GM12878 (cell line): ENCODE measurements around the gene WNT7A. TPM values are rescaled to one million over a fixed set of nuclear protein-coding genes. Genes with fewer than 3 reads are reported as not detected.

ENCODE experiments used
- ATAC-seq: fragments of 200-7000 bp; cut with Tn5 transposase; 3 replicates; pipeline ENCODE4 v1.9.1; 2020; ENCODE audit warnings: mild to moderate bottlenecking, moderate library complexity
- BruUV-seq: library from RNA; stranded (reverse); fragments of 400-500 nt; replicated peaks from 2 replicates; lab custom pipeline; 2021; lab: Mats Ljungman, UMichigan
- CTCF ChIA-PET: fragments of 300-600 bp; sonication (Branson Sonifier 250); formaldehyde crosslinking; extraction: SDS; loops from one replicate; lab custom pipeline; 2021; ENCODE audit warnings: inconsistent platforms; lab: Yijun Ruan, JAX
- POLR2A ChIA-PET: fragments of 350-600 bp; formaldehyde crosslinking; extraction: SDS; loops from one replicate; lab custom pipeline; 2021; ENCODE audit warnings: inconsistent platforms; lab: Charles Lee
- RAD21 ChIA-PET: fragments of 300-600 bp; sonication (Branson Sonifier 250); formaldehyde crosslinking; loops from one replicate; lab custom pipeline; 2023; ENCODE audit warnings: antibody characterized with exemption; ENCODE audit not compliant: unreplicated experiment; lab: Charles Lee
- SMC1A ChIA-PET: fragments of 300-600 bp; sonication (Branson Sonifier 250); formaldehyde crosslinking; loops from one replicate; lab custom pipeline; 2023; ENCODE audit not compliant: unreplicated experiment, uncharacterized antibody; lab: Charles Lee
- DNase-seq: peaks from one replicate; pipeline ENCODE4 v3.0.0-alpha.2; 2011; ENCODE audit warnings: low read depth, low spot score
- FAIRE-seq: peaks from 3 replicates; lab custom pipeline; 2011; peaks lifted over from hg19 to GRCh38; lab: Jason Lieb, UNC
- H2AFZ ChIP-seq: 2 replicates; pipeline ENCODE4 v1.6.0; 2011; ENCODE audit warnings: low read depth, low read length, control low read depth; ENCODE audit not compliant: control insufficient read depth
- H3K27ac ChIP-seq: 2 replicates; pipeline ENCODE4 v1.5.1; 2011; ENCODE audit warnings: control low read depth; ENCODE audit not compliant: control insufficient read depth, insufficient read depth
- H3K27me3 ChIP-seq, 2 experiments: replicated peaks in 1 of 2; 2 replicates each; pipeline versions ENCODE4 v1.6.0 to v1.6.1; 2011; ENCODE audit warnings: low read length in 1 of 2; ENCODE audit not compliant: control insufficient read depth in 2 of 2, insufficient read depth in 2 of 2
- H3K36me3 ChIP-seq, 2 experiments: 2 replicates each; pipeline ENCODE4 v1.5.1; 2011; ENCODE audit warnings: low read length in 1 of 2; ENCODE audit not compliant: control insufficient read depth in 2 of 2, insufficient read depth in 2 of 2
- H3K4me1 ChIP-seq: 2 replicates; pipeline ENCODE4 v1.6.1; 2011; ENCODE audit warnings: mild to moderate bottlenecking, low read length, moderate library complexity, mixed read lengths; ENCODE audit not compliant: control insufficient read depth, insufficient read depth
- H3K4me2 ChIP-seq: 2 replicates; pipeline ENCODE4 v1.6.0; 2011; ENCODE audit warnings: control low read depth; ENCODE audit not compliant: control insufficient read depth, insufficient read depth
- H3K4me3 ChIP-seq: fragments of 200-600 bp; sonication (generic); 2 replicates; pipeline ENCODE4 v1.5.1; 2016
- H3K79me2 ChIP-seq: 2 replicates; pipeline ENCODE4 v1.6.0; 2011; ENCODE audit warnings: low read length; ENCODE audit not compliant: control insufficient read depth, insufficient read depth
- H3K9ac ChIP-seq: 2 replicates; pipeline ENCODE4 v1.8.0; 2011; ENCODE audit warnings: low read length, control low read depth, mixed read lengths; ENCODE audit not compliant: control insufficient read depth, insufficient read depth
- H3K9me3 ChIP-seq: replicated peaks from 3 replicates; pipeline ENCODE4 v1.5.1; 2011; ENCODE audit warnings: mild to moderate bottlenecking, low read length; ENCODE audit not compliant: control insufficient read depth, insufficient read depth
- H4K20me1 ChIP-seq: 2 replicates; pipeline ENCODE4 v1.6.0; 2011; ENCODE audit not compliant: control insufficient read depth, insufficient read depth
- ATF3 ChIP-seq: IDR thresholded peaks from 2 replicates; pipeline ENCODE4 v1.6.1; 2011; ENCODE audit warnings: low read depth, mild to moderate bottlenecking, low read length, moderate library complexity, borderline replicate concordance; ENCODE audit errors: extremely low read depth
- CREM ChIP-seq: IDR thresholded peaks from 2 replicates; pipeline ENCODE4 v1.6.1; 2014; ENCODE audit warnings: antibody characterized with exemption, low read depth
- EGR1 ChIP-seq, 2 experiments: IDR thresholded peaks; 1 replicate in 1 of 2; 2 replicates in 1 of 2; pipeline ENCODE4 v1.6.1; 2011 to 2012; ENCODE audit warnings: low read depth in 2 of 2, low read length in 2 of 2, borderline replicate concordance in 1 of 2, mild to moderate bottlenecking in 1 of 2, moderate library complexity in 1 of 2
- ETV6 ChIP-seq, 2 experiments: fragments of 450-650 bp in 1 of 2; IDR thresholded peaks in 1 of 2; conservative IDR thresholded peaks in 1 of 2; 2 replicates each; pipeline ENCODE4 v1.6.1; 2014; ENCODE audit warnings: antibody characterized with exemption in 1 of 2, borderline replicate concordance in 1 of 2, low read depth in 1 of 2, mild to moderate bottlenecking in 1 of 2, moderate library complexity in 1 of 2
- EZH2 ChIP-seq: IDR thresholded peaks from 2 replicates; pipeline ENCODE4 v1.6.1; 2012; ENCODE audit warnings: low read depth, mild to moderate bottlenecking, control low read depth, inconsistent platforms, low read length, borderline replicate concordance; ENCODE audit not compliant: control insufficient read depth
- HCFC1 ChIP-seq: fragments of 150-350 bp; IDR thresholded peaks from 2 replicates; pipeline ENCODE4 v1.6.1; 2014; ENCODE audit warnings: low read length
- KDM1A ChIP-seq: fragments of 200-600 bp; sonication (generic); IDR thresholded peaks from 2 replicates; pipeline ENCODE4 v1.6.1; 2016; ENCODE audit warnings: borderline replicate concordance
- NR2F1 ChIP-seq: fragments of 450-650 bp; conservative IDR thresholded peaks from 2 replicates; pipeline ENCODE4 v1.6.1; 2017; ENCODE audit warnings: mild to moderate bottlenecking
- POLR2AphosphoS5 ChIP-seq: IDR thresholded peaks from 2 replicates; pipeline ENCODE4 v1.6.1; 2011; ENCODE audit warnings: mild to moderate bottlenecking, low read length, inconsistent platforms
- SIN3A ChIP-seq: IDR thresholded peaks from 2 replicates; pipeline ENCODE4 v1.6.1; 2012; ENCODE audit warnings: low read depth, low read length, improper control_type of control experiment
- SMC3 ChIP-seq: IDR thresholded peaks from 2 replicates; pipeline ENCODE4 v1.6.1; 2011; ENCODE audit warnings: low read length, improper control_type of control experiment, borderline replicate concordance
- SUZ12 ChIP-seq: fragments of 200-600 bp; sonication (generic); IDR thresholded peaks from one replicate; pipeline ENCODE4 v1.6.1; 2018; ENCODE audit warnings: antibody characterized with exemption, mild to moderate bottlenecking; ENCODE audit not compliant: unreplicated experiment
- TARDBP ChIP-seq: IDR thresholded peaks from 2 replicates; pipeline ENCODE4 v1.6.1; 2016; ENCODE audit warnings: borderline replicate concordance
- USF2 ChIP-seq: IDR thresholded peaks from 2 replicates; pipeline ENCODE4 v1.6.1; 2011; ENCODE audit warnings: low read depth, low read length, improper control_type of control experiment, borderline replicate concordance
- ZNF207 ChIP-seq: fragments of 450-650 bp; IDR thresholded peaks from 2 replicates; pipeline ENCODE4 v1.6.1; 2014; ENCODE audit warnings: antibody characterized with exemption, mild to moderate bottlenecking, borderline replicate concordance
- ZNF622 ChIP-seq: fragments of 450-650 bp; IDR thresholded peaks from 2 replicates; pipeline ENCODE4 v1.6.1; 2017; ENCODE audit warnings: mild to moderate bottlenecking, inconsistent platforms
- WGBS: methylation state at CpG from one replicate; pipeline ENCODE4 v1.1.6; 2016; ENCODE audit warnings: low lambda C conversion rate; ENCODE audit not compliant: insufficient replicate concordance, insufficient coverage; ENCODE audit errors: missing lambda C conversion rate; 5-methylcytosine and 5-hydroxymethylcytosine counted together
- in situ Hi-C: fragments of 300-500 bp; cut with MboI; formaldehyde crosslinking; loops from 9 replicates; pipeline ENCODE4 v1.14.3; 2018; ENCODE audit warnings: mixed read lengths
- intact Hi-C: fragments of 100-400 bp; cut with micrococcal nuclease; formaldehyde crosslinking; loops from one replicate; pipeline ENCODE4 v1.14.2; 2022; ENCODE audit not compliant: unreplicated experiment
- polyA plus RNA-seq, 11 experiments: library from polyadenylated mRNA; depleted of rRNA in 4 of 11; unstranded in 6 of 11; stranded (reverse) in 5 of 11; fragments of >200 nt; fragmentation: Nextera tagmentation in 4 of 11; fragmentation: Illumina TruSeq in 1 of 11; extraction: Ambion mirVana in 4 of 11; extraction: Trizol in 1 of 11; gene quantifications; 1 replicate in 1 of 11; 2 replicates in 10 of 11; pipeline versions ENCODE4 v1.2.1 to v1.2.3, GENCODE V29; 2011 to 2016; ENCODE audit warnings: inconsistent platforms in 2 of 11, missing spikeins in 2 of 11, low read depth in 1 of 11
- total RNA-seq, 4 experiments: library from RNA; depleted of rRNA in 3 of 4; stranded (reverse); fragments of >200 nt in 3 of 4; fragmentation: Illumina TruSeq in 1 of 4; extraction: Trizol in 1 of 4; gene quantifications; 2 replicates each; pipeline versions ENCODE4 v1.2.1 to v1.2.3, GENCODE V29; 2013 to 2021
- TF ChIP-seq, protein P1 (sequence below): IDR thresholded peaks from 2 replicates; pipeline ENCODE4 v1.6.1; 2012; ENCODE audit warnings: mild to moderate bottlenecking, low read depth, low read length

WNT7A gene
- total and polyA plus RNA-seq, 10 of the 15 experiments (the other 5 are each of a cell fraction or from before 2014, with no cell fraction given) = 0.08 TPM; not detected in 9

- intact Hi-C loops = no loop called here
These were observed 25.9 kb downstream of the WNT7A start for GRCh38 chr3:13853978-13854296.

More at GRCh38 chr3:13853978-13854296, 25.9 kb downstream of the WNT7A start:
- H3K27ac ChIP-seq = no peak overlapping the region
- RAD21 ChIA-PET = no interaction called here
- WGBS = no CpG with 5 or more reads among the region's 1 CpG
- no peak for ATAC-seq
- no peaks in the 10 kb centered on the region for H4K20me1 ChIP-seq
- no peak for FAIRE-seq
- POLR2A ChIA-PET = no interaction called here
- DNase-seq = no peak
- SMC1A ChIA-PET = no interaction called here
- no peaks in the 10 kb centered on the region for H3K4me1 ChIP-seq
- no peak overlapping the region for H3K4me3 ChIP-seq
- H3K9me3 ChIP-seq = no peaks in the 10 kb centered on the region
- no peak overlapping the region for H2AFZ ChIP-seq
- TF ChIP-seq TARDBP = no peak
- no peak for TF ChIP-seq CREM
- TF ChIP-seq POLR2AphosphoS5 = no peak
- no peak for TF ChIP-seq ZNF207
- TF ChIP-seq ZNF622 = no peak
- TF ChIP-seq KDM1A = no peak
- TF ChIP-seq SMC3 = no peak
- no peak for TF ChIP-seq SIN3A
- no peak for TF ChIP-seq HCFC1
- TF ChIP-seq ATF3 = no peak
- TF ChIP-seq SUZ12 = no peak
- TF ChIP-seq EGR1 (IDR thresholded peaks at IDR 0.05; ENCODE audit: borderline replicate concordance in 1 of 2, low read depth in 2 of 2, low read length in 2 of 2) = no peak
- TF ChIP-seq NR2F1 = no peak
- no peak for TF ChIP-seq EZH2
- no peak for TF ChIP-seq ETV6 (conservative IDR thresholded peaks at IDR 0.05 in 1 of 2, IDR thresholded peaks at IDR 0.05 in 1 of 2; ENCODE audit: borderline replicate concordance in 1 of 2, low read depth in 1 of 2)
- TF ChIP-seq USF2 = no peak
- TF ChIP-seq, protein P1, sequence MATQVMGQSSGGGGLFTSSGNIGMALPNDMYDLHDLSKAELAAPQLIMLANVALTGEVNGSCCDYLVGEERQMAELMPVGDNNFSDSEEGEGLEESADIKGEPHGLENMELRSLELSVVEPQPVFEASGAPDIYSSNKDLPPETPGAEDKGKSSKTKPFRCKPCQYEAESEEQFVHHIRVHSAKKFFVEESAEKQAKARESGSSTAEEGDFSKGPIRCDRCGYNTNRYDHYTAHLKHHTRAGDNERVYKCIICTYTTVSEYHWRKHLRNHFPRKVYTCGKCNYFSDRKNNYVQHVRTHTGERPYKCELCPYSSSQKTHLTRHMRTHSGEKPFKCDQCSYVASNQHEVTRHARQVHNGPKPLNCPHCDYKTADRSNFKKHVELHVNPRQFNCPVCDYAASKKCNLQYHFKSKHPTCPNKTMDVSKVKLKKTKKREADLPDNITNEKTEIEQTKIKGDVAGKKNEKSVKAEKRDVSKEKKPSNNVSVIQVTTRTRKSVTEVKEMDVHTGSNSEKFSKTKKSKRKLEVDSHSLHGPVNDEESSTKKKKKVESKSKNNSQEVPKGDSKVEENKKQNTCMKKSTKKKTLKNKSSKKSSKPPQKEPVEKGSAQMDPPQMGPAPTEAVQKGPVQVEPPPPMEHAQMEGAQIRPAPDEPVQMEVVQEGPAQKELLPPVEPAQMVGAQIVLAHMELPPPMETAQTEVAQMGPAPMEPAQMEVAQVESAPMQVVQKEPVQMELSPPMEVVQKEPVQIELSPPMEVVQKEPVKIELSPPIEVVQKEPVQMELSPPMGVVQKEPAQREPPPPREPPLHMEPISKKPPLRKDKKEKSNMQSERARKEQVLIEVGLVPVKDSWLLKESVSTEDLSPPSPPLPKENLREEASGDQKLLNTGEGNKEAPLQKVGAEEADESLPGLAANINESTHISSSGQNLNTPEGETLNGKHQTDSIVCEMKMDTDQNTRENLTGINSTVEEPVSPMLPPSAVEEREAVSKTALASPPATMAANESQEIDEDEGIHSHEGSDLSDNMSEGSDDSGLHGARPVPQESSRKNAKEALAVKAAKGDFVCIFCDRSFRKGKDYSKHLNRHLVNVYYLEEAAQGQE = no peak
- no peaks in the 10 kb centered on the region for H3K36me3 ChIP-seq
- no peaks in the 10 kb centered on the region for H3K79me2 ChIP-seq
- CTCF ChIA-PET = interaction anchor here (0.7 kb wide), 1 partner anchor 453 kb away, joined by 3 read pairs; no protein-coding TSS in a partner anchor
- no TSS peak for BruUV-seq
- in situ Hi-C loops = no loop called here
- H3K4me2 ChIP-seq = no peak overlapping the region
- no peaks in the 10 kb centered on the region; a peak in 2 of 4 replicates for H3K27me3 ChIP-seq
- H3K9ac ChIP-seq = no peak overlapping the region
